Esophagus (tissue), 2 donors: ENCODE measurements around the gene TMEM106B. TPM values are rescaled to one million over a fixed set of nuclear protein-coding genes. Genes with fewer than 3 reads are reported as not detected.
"Not testable (repeated sequence)": the region's sequence is repeated elsewhere in the genome, so short reads cannot be mapped to it uniquely, and the experiment has no call there.

ENCODE experiments used
- H3K27ac ChIP-seq, 2 donors: one replicate each; pipeline ENCODE4 v1.5.1; 2013; ENCODE audit warnings: low read depth in 2 of 2, mild to moderate bottlenecking in 2 of 2, inconsistent platforms in 1 of 2, low read length in 1 of 2, moderate library complexity in 1 of 2
- H3K27me3 ChIP-seq, 2 donors: one replicate each; pipeline ENCODE4 v1.6.1; 2013; ENCODE audit warnings: low read length in 2 of 2, control low read depth in 1 of 2, mild to moderate bottlenecking in 1 of 2; ENCODE audit not compliant: insufficient read depth in 2 of 2, control insufficient read depth in 1 of 2
- H3K36me3 ChIP-seq, 2 donors: one replicate each; pipeline ENCODE4 v1.6.1; 2013; ENCODE audit warnings: low read length in 1 of 2; ENCODE audit not compliant: control insufficient read depth in 2 of 2, insufficient read depth in 2 of 2
- H3K4me1 ChIP-seq, 2 donors: one replicate each; pipeline ENCODE4 v1.6.1; 2013; ENCODE audit warnings: low read length in 1 of 2; ENCODE audit not compliant: control insufficient read depth in 2 of 2, insufficient read depth in 2 of 2
- H3K4me3 ChIP-seq, 2 donors: one replicate each; pipeline ENCODE4 v1.5.1; 2013; ENCODE audit warnings: low read length in 2 of 2, mild to moderate bottlenecking in 2 of 2, low read depth in 1 of 2, moderate library complexity in 1 of 2
- H3K9me3 ChIP-seq, 2 donors: one replicate each; pipeline ENCODE4 v1.6.1; 2013; ENCODE audit warnings: mild to moderate bottlenecking in 2 of 2, low read depth in 1 of 2, low read length in 1 of 2, moderate library complexity in 1 of 2; ENCODE audit not compliant: control insufficient read depth in 2 of 2, insufficient read depth in 1 of 2
- WGBS, 2 donors: extraction: QIAGEN DNeasy Blood & Tissue Kit; methylation state at CpG; one replicate each; pipeline ENCODE4 v1.1.7; 2013; 5-methylcytosine and 5-hydroxymethylcytosine counted together
- polyA plus RNA-seq, 2 donors: library from polyadenylated mRNA; stranded (reverse); fragments of 200-250 nt; gene quantifications; one replicate each; pipeline ENCODE4 v1.2.3, GENCODE V29; 2013
- donor health status: healthy with polysubstance abuse.
- donor health status: Bipolar disorder and iron deficiency.

TMEM106B gene
- polyA plus RNA-seq, 2 donors: 11.8 to 12.1 TPM

DNA sequence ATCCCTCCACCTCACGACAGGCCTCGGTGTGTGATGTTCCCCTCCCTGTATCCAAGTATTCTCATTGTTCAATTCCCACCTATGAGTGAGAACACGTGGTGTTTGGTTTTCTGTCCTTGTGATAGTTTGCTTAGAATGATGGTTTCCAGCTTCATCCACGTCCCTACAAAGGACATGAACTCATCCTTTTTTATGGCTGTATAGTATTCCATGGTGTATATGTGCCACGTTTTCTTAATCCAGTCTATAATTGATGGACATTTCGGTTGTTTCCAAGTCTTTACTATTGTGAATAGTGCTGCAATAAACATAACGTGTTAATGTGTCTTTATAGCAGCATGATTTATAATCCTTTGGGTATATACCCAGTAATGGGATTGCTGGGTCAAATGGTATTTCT is 13.9 kb downstream of the TMEM106B start:
- WGBS, 2 donors: 89 to 93% methylated on average over 7 of the region's 7 CpGs
- H3K27me3 ChIP-seq, H3K27ac ChIP-seq, H3K4me1 ChIP-seq, H3K36me3 ChIP-seq, H3K4me3 ChIP-seq, H3K9me3 ChIP-seq: not testable (repeated sequence)

DNA sequence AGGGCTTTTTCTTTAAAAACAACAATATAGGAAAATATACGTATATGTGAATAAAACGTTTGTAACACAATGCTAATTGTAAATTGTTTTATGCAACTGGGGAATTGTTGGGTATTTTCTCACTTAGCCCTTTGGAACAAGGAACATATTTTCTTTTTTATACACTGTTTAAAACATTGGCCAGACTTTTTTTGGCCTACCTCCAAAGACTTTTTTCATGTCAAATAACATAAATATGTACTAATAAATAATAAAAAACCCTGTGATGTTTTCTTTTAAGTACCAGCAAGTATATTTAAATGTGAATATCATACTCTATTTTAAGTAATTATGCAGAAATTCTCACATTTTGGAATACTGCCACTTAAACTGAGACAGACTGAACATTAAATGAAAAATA is 15.7 kb downstream of the TMEM106B start:
- Histone ChIP-seq H3K9me3 (no peaks in the 10 kb centered on the region), H3K27me3 (no peaks in the 10 kb centered on the region), H3K27ac (no peak overlapping the region), H3K36me3 (peaks cover 0 to 2% of the 10 kb centered on the region in 2 donors), H3K4me3 (no peak overlapping the region), H3K4me1 (no peaks in the 10 kb centered on the region)
- WGBS, 2 donors: 58 to 66% methylated on average over 2 of the region's 2 CpGs

DNA sequence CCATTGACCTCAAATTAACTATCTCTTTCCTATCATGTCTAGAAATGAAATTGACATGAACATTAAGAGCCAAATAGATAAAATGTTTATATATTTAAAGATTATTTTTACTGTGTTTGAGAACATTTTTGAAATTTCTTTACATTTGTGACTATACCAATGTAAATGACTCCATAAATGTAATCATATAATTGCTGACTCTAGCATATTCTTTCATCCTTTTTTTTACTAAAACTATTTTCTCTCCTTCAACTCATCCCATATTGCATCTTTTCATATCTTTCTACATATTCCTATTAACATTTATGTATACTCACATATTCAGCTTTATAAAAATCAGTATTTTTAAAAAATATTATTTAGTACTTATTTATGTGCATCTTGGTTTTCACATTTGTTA is 16.9 kb downstream of the TMEM106B start:
- H3K4me1 ChIP-seq: no peaks in the 10 kb centered on the region
- peaks cover 0 to 2% of the 10 kb centered on the region in 2 donors for H3K36me3 ChIP-seq
- no peak overlapping the region for H3K4me3 ChIP-seq
- no peak overlapping the region for H3K27ac ChIP-seq
- no peaks in the 10 kb centered on the region for H3K9me3 ChIP-seq
- no peaks in the 10 kb centered on the region for H3K27me3 ChIP-seq

DNA sequence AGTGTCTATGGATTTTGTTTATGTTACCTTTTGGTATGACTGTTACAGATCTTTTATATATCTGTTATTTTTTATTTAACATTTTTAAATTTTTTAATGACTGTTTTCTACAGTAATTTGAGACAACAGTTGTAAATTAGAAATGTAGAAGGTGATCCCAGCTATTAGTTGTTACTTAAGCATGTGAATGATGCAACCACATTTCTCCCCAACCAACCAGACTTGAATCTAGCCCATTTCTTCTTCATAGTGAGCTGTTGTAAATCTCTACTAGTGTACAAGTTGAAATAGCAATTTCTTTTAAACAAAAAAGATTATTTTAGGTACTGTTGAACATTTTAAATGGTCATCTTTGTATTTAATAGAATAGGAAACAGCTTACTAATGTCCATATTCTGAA is 18.0 kb downstream of the TMEM106B start:
- Histone ChIP-seq H3K27ac (no peak overlapping the region), H3K36me3 (peaks cover 0 to 2% of the 10 kb centered on the region in 2 donors), H3K27me3 (no peaks in the 10 kb centered on the region), H3K9me3 (no peaks in the 10 kb centered on the region), H3K4me1 (no peaks in the 10 kb centered on the region), H3K4me3 (no peak overlapping the region)

DNA sequence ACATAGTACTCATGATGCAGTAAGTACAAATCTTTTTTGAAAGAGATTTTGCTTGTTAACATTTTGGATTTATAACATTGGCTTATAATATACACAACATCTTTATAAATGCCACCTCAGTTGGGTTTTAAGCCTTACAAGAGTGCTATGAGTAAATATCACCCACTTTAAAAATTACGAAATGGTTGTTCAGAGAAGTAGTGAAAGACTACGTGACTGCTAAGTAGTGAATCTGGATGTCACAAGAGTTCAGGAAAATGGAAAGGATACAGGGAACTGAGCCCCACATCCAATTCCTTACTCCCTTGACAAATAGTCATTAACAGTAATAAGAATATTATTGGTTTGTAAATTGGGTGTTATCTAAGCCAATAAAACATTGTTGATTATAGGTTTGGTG is 20.0 kb downstream of the TMEM106B start:
- no peaks in the 10 kb centered on the region for H3K9me3 ChIP-seq
- H3K27ac ChIP-seq: no peak overlapping the region
- no peaks in the 10 kb centered on the region for H3K4me1 ChIP-seq
- no peak overlapping the region for H3K4me3 ChIP-seq
- H3K36me3 ChIP-seq: peaks cover 0 to 2% of the 10 kb centered on the region in 2 donors
- no peaks in the 10 kb centered on the region for H3K27me3 ChIP-seq
- WGBS, 2 donors: 69 to 94% methylated on average over 2 of the region's 2 CpGs

DNA sequence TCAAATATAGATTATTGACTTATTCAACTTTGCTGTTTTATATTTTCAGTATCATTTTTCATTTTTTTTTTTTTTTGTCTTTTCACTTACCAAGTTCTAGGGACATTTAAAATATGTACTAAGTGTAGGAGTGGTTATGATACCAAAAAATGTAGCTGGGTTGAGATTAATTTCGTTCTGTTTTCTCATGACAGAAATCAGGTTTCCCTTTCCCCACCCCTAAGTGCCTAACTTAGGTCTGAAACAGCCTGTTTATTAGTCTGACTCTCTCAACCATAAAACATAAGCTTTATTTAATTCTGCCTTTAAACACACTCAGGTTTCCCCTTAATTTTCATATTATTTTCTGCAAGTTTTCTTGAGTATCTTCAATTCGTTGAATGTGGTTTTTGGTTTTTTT is 22.1 kb downstream of the TMEM106B start:
- Histone ChIP-seq H3K4me1 (no peaks in the 10 kb centered on the region), H3K27ac (no peak overlapping the region), H3K36me3 (peaks cover 0 to 2% of the 10 kb centered on the region in 2 donors), H3K4me3 (no peak overlapping the region), H3K27me3 (no peaks in the 10 kb centered on the region), H3K9me3 (no peaks in the 10 kb centered on the region)
- 90 to 91% methylated on average over 2 of the region's 2 CpGs for WGBS, 2 donors

DNA sequence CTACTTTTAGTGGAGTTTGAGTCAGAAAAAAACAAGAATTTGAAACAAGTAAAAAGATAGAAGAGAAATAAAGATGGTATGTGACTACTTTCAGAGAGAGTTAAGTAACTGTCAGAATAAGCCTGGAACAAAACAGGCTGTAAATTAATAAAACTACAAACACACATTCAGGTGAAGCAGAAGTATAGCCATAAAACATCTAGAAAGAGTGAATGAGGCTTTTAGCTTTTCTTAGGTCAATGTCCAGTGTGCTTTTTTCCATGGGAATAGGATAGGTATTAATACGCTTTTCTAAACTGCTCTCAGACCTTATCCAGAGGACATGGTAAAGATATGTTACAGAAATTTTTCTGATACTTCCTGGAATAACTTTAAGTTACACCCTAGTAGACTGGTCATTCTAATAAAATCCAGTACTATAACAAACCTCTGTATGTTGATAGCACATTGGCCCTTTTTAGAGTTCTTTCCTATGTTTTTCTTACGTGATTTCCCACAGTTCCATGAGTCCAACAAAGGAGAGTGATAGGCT is 23.3 kb downstream of the TMEM106B start:
- no peaks in the 10 kb centered on the region for H3K4me1 ChIP-seq
- no peaks in the 10 kb centered on the region for H3K9me3 ChIP-seq
- no peaks in the 10 kb centered on the region for H3K27me3 ChIP-seq
- H3K27ac ChIP-seq: no peak overlapping the region
- no peak overlapping the region for H3K4me3 ChIP-seq
- 90 to 96% methylated on average over 2 of the region's 2 CpGs for WGBS, 2 donors
- H3K36me3 ChIP-seq: peaks cover 0 to 2% of the 10 kb centered on the region in 2 donors

DNA sequence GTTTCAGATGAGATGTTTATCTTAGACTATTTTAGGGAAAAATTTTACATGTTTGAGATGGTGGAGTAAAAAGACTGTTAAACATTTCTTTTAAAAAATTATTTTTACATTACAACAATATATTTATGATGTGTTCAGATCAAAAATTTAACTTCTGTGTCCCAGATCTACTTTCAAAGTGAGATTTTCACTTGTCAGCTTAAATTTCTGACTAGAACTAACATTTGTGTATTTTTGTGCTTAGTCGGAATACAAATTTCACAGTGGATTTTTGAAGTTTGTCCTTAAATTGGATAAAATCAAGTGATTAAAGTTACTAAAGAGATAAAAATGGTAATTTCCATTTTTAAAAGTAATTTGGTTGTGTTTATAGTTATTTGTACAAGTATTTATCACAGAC is 24.9 kb downstream of the TMEM106B start:
- no peaks in the 10 kb centered on the region for H3K9me3 ChIP-seq
- H3K4me3 ChIP-seq: no peak overlapping the region
- H3K27ac ChIP-seq: no peak overlapping the region
- no peaks in the 10 kb centered on the region for H3K27me3 ChIP-seq
- 97 to 98% methylated on average over 1 of the region's 1 CpG for WGBS, 2 donors
- no peaks in the 10 kb centered on the region for H3K4me1 ChIP-seq
- H3K36me3 ChIP-seq: no peaks in the 10 kb centered on the region

DNA sequence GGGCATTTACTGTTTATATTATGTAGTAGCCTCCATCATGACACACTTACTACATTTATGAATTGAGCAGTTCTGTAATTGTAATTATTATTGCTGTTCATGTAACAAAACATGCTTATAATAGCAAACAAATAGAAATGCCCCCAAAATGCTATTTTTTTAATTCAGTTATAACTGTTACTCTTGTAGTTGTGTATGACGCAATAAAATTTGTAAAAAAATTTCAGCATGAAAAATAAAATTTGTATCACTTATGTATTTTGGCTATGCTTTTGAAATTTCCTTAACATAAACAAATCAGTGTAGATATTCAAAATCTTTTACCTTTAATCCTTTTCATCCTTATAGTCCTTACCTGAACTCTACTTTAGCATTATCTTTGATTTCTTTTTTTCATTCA is 25.9 kb downstream of the TMEM106B start:
- Histone ChIP-seq H3K9me3 (no peaks in the 10 kb centered on the region), H3K27ac (no peak overlapping the region), H3K36me3 (no peaks in the 10 kb centered on the region), H3K27me3 (no peaks in the 10 kb centered on the region), H3K4me3 (no peak overlapping the region), H3K4me1 (no peaks in the 10 kb centered on the region)
- 53 to 98% methylated on average over 1 of the region's 1 CpG for WGBS, 2 donors

DNA sequence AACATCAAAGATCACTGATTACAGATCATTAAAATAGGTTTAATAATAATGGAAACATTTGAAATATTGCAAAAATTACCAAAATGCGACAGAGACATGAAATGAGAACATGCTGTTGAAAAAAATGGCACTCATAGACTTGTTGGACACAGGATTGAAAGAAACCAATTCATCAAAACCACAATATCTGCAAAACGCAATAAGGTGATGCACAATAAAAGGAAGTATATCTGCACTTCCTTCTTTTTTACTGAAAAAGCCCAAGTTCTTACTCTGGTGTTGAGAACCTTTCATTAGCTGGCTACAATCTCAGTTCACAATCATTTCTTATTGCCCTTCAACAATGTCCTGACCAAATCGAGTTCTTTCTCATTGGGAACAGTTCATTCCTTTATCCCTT is 28.7 kb downstream of the TMEM106B start:
- Histone ChIP-seq H3K4me3 (no peak overlapping the region), H3K4me1 (no peaks in the 10 kb centered on the region), H3K27me3 (no peaks in the 10 kb centered on the region), H3K36me3 (no peaks in the 10 kb centered on the region), H3K27ac (no peak overlapping the region), H3K9me3 (no peaks in the 10 kb centered on the region)
- WGBS, 2 donors: 77 to 82% methylated on average over 3 of the region's 3 CpGs
